K562 (cell line): ENCODE data around the gene CHST13. TPM values are rescaled to one million over a fixed set of nuclear protein-coding genes. Genes with fewer than 3 reads are reported as not detected.

Source experiments
- ATAC-seq: fragments of 200-7000 bp; cut with Tn5 transposase; 3 replicates; pipeline ENCODE4 v1.9.1; 2020; ENCODE audit warnings: moderate library complexity
- BruUV-seq: library from RNA; stranded (reverse); fragments of 400-500 nt; replicated peaks from 2 replicates; lab custom pipeline; 2021; lab: Mats Ljungman, UMichigan
- CTCF ChIA-PET: fragments of 300-600 bp; formaldehyde crosslinking; extraction: SDS; loops from one replicate; lab custom pipeline; 2021; ENCODE audit warnings: low intra/inter-chr PET ratio; lab: Yijun Ruan, JAX
- POLR2A ChIA-PET: fragments of 300-600, 350-650 bp; sonication (Branson Sonifier 250); formaldehyde crosslinking; extraction: SDS; loops from one replicate; lab custom pipeline; 2021; ENCODE audit warnings: antibody characterized with exemption, inconsistent platforms; lab: Yijun Ruan, JAX
- DNase-seq, 4 experiments: peaks; one replicate each; pipeline versions ENCODE4 v3.0.0 to v3.0.0-alpha.2; 2011 to 2018; ENCODE audit warnings: low spot score in 3 of 4, mixed read lengths in 3 of 4; ENCODE audit errors: extremely low read depth in 1 of 4
- FAIRE-seq: peaks from 2 replicates; lab custom pipeline; 2011; peaks lifted over from hg19 to GRCh38; lab: Jason Lieb, UNC
- H2AFZ ChIP-seq: 2 replicates; pipeline ENCODE4 v1.6.0; 2011; ENCODE audit warnings: low read depth, low read length, control low read depth, inconsistent platforms
- H3K27ac ChIP-seq: fragments of 200-600 bp; 3 replicates; pipeline ENCODE4 v1.8.0; 2011; ENCODE audit warnings: low read depth, mild to moderate bottlenecking, control low read depth, inconsistent platforms, low read length, moderate library complexity, mixed read lengths; ENCODE audit errors: extremely low read depth
- H3K27me3 ChIP-seq, 2 experiments: fragments of 300-600 bp in 1 of 2; 2 replicates in 1 of 2; 3 replicates in 1 of 2; pipeline versions ENCODE4 v1.6.0 to v1.8.0; 2011; ENCODE audit warnings: inconsistent platforms in 2 of 2, low read length in 2 of 2, mild to moderate bottlenecking in 1 of 2, mixed read lengths in 1 of 2, moderate library complexity in 1 of 2; ENCODE audit not compliant: control insufficient read depth in 2 of 2, insufficient read depth in 2 of 2
- H3K36me3 ChIP-seq: fragments of 300-600 bp; 3 replicates; pipeline ENCODE4 v1.8.0; 2011; ENCODE audit warnings: mild to moderate bottlenecking, low read length, inconsistent platforms; ENCODE audit not compliant: control insufficient read depth, insufficient read depth
- H3K4me1 ChIP-seq, 2 experiments: fragments of 200-600 bp in 1 of 2; replicated peaks in 1 of 2; 2 replicates in 1 of 2; 3 replicates in 1 of 2; pipeline versions ENCODE4 v1.5.1 to v1.8.0; 2011; ENCODE audit warnings: inconsistent platforms in 2 of 2, low read length in 2 of 2, mild to moderate bottlenecking in 1 of 2, mixed read lengths in 1 of 2, moderate library complexity in 1 of 2; ENCODE audit not compliant: control insufficient read depth in 2 of 2, insufficient read depth in 2 of 2
- H3K4me2 ChIP-seq: 2 replicates; pipeline ENCODE4 v1.6.1; 2011; ENCODE audit warnings: low read length, control low read depth, inconsistent platforms, mixed read lengths; ENCODE audit not compliant: insufficient read depth
- H3K4me3 ChIP-seq: fragments of 200-600 bp; sonication (generic), shearing (Covaris generic); 2 replicates; pipeline ENCODE4 v1.5.1; 2016; ENCODE audit warnings: control low read depth, inconsistent platforms
- H3K79me2 ChIP-seq: fragments of 200-600 bp; 3 replicates; pipeline ENCODE4 v1.8.0; 2011; ENCODE audit warnings: low read length, inconsistent platforms; ENCODE audit not compliant: control insufficient read depth, insufficient read depth
- H3K9ac ChIP-seq, 2 experiments: 2 replicates each; pipeline versions ENCODE4 v1.6.0 to v1.6.1; 2011; ENCODE audit warnings: low read depth in 2 of 2, low read length in 2 of 2, control low read depth in 1 of 2, inconsistent platforms in 1 of 2, mild to moderate bottlenecking in 1 of 2, mixed read lengths in 1 of 2; ENCODE audit not compliant: insufficient read depth in 1 of 2
- H3K9me1 ChIP-seq: one replicate; pipeline ENCODE4 v1.6.0; 2011; ENCODE audit warnings: inconsistent platforms, mild to moderate bottlenecking, low read length, moderate library complexity; ENCODE audit not compliant: control insufficient read depth, insufficient read depth
- H3K9me3 ChIP-seq: replicated peaks from 2 replicates; pipeline ENCODE4 v1.5.1; 2011; ENCODE audit warnings: low read depth, low read length, inconsistent platforms; ENCODE audit not compliant: control insufficient read depth, insufficient read depth
- H4K20me1 ChIP-seq: replicated peaks from 2 replicates; pipeline ENCODE4 v1.6.1; 2011; ENCODE audit warnings: low read length, inconsistent platforms, mixed read lengths; ENCODE audit not compliant: control insufficient read depth, insufficient read depth
- ELF4 ChIP-seq: fragments of 450-650 bp; formaldehyde crosslinking; IDR thresholded peaks from 2 replicates; pipeline ENCODE4 v1.4.0; 2022; ENCODE audit warnings: missing genetic modification characterization
- MBD2 ChIP-seq: sonication (generic); IDR thresholded peaks from 2 replicates; pipeline ENCODE4 v1.6.1; 2016; ENCODE audit warnings: low read depth, borderline replicate concordance
- MYNN ChIP-seq, 2 experiments: sonication (generic); formaldehyde crosslinking in 1 of 2; IDR thresholded peaks; 2 replicates each; pipeline versions ENCODE4 v1.5.0 to v1.6.1; 2016 to 2020; ENCODE audit warnings: antibody characterized with exemption in 1 of 2, missing genetic modification reagents in 1 of 2
- RAD51 ChIP-seq: fragments of 450-650 bp; IDR thresholded peaks from 2 replicates; pipeline ENCODE4 v1.7.1; 2016; ENCODE audit warnings: low read depth, mild to moderate bottlenecking, borderline replicate concordance
- SETDB1 ChIP-seq: IDR thresholded peaks from one replicate; pipeline ENCODE4 v1.6.1; 2012; ENCODE audit warnings: low read length, control low read depth, inconsistent platforms
- THRAP3 ChIP-seq: fragments of 450-650 bp; IDR thresholded peaks from 2 replicates; pipeline ENCODE4 v1.6.1; 2016; ENCODE audit warnings: mild to moderate bottlenecking, inconsistent platforms, borderline replicate concordance
- ZNF134 ChIP-seq: fragments of 250-450 bp; sonication (Bioruptor Pico); conservative IDR thresholded peaks from 2 replicates; pipeline ENCODE4 v1.4.0; 2020
- ZNF143 ChIP-seq: sonication (generic); formaldehyde crosslinking; IDR thresholded peaks from 2 replicates; pipeline ENCODE4 v1.9.0; 2022; ENCODE audit warnings: mild to moderate bottlenecking, missing genetic modification reagents
- WGBS: fragments of 100-300 bp; shearing (Covaris generic); methylation state at CpG from one replicate; pipeline ENCODE4 v1.1.6; 2016; ENCODE audit warnings: low coverage, mixed read lengths; ENCODE audit not compliant: insufficient coverage; ENCODE audit errors: missing lambda C conversion rate; 5-methylcytosine and 5-hydroxymethylcytosine counted together
- in situ Hi-C: fragments of 300-500 bp; cut with MboI; formaldehyde crosslinking; loops from 4 replicates; pipeline ENCODE4 v1.15.0; 2018; ENCODE audit warnings: inconsistent platforms, mixed read lengths
- intact Hi-C: fragments of 100-400 bp; cut with micrococcal nuclease; formaldehyde crosslinking; loops from 2 replicates; pipeline ENCODE4 v1.14.2; 2022
- polyA plus RNA-seq, 8 experiments: library from polyadenylated mRNA; depleted of rRNA in 4 of 8; stranded (reverse) in 5 of 8; unstranded in 3 of 8; fragments of >200 nt; fragmentation: Nextera tagmentation in 2 of 8; fragmentation: Illumina TruSeq in 1 of 8; extraction: Ambion mirVana in 2 of 8; extraction: Trizol in 1 of 8; gene quantifications; 2 replicates each; pipeline versions ENCODE4 v1.2.1 to v1.2.3, GENCODE V29; 2011 to 2014; ENCODE audit warnings: inconsistent platforms in 1 of 8, missing spikeins in 1 of 8
- total RNA-seq, 7 experiments: library from RNA; depleted of rRNA in 6 of 7; stranded (reverse); fragments of >200 nt in 6 of 7; fragmentation: Illumina TruSeq in 2 of 7; extraction: Trizol in 2 of 7; gene quantifications; 2 replicates each; pipeline versions ENCODE4 v1.2.1 to v1.2.3, GENCODE V29; 2011 to 2021; ENCODE audit warnings: low replicate concordance in 1 of 7

CHST13 gene
- total and polyA plus RNA-seq, 9 of the 15 experiments (the other 6 are each of a cell fraction or from before 2014, with no cell fraction given): not detected

DNA sequence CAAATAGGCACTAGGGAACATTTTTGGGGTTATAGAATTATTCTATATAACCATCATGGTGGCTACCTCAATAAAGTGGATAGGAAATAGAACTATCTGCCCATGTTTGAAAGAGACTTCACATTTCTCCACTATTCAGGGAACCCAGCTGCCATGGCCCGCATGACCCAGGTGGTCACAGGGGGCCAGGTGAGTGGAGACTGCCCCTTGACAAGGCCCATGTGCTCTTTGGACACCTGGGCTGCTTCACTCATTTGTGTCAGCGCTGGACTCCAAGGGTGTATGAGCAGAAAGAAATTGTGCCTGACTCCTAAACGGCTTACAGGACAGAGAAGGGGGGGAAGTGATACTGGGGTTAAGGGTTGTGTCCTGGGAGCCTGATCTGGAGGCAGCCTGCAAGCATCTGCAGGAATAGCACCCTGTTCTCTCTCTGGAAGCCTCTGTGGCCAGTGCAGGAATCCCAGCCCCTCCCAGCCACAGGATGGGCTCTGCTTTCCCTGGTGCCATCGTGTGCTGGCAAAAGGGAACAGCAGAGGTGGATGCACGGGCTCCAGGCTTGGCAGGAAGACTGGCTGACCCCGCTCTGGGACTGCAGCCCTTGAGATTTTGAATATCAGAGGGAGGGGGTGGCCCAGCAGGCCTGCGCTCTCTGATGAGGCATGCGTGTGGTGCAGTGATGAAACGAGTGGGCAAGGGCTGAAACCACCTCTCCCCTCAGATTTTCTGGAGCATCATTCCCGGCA, 43.9 kb downstream of the CHST13 start:
- Histone ChIP-seq H3K4me1 (no peaks in the 10 kb centered on the region), H4K20me1 (no peaks in the 10 kb centered on the region), H3K9me3 (no peaks in the 10 kb centered on the region), H3K9ac (no peak overlapping the region), H3K27me3 (peaks cover 0 to 16% of the 10 kb centered on the region in 2 experiments; a peak in 1 of 5 replicates), H3K79me2 (no peaks in the 10 kb centered on the region), H3K4me2 (no peak overlapping the region), H2AFZ (no peak overlapping the region), H3K9me1 (no peaks in the 10 kb centered on the region), H3K4me3 (no peak overlapping the region), H3K27ac (no peak overlapping the region), H3K36me3 (no peaks in the 10 kb centered on the region)
- ChIA-PET POLR2A (no interaction called here), CTCF (no interaction called here)
- ATAC-seq: no peak
- DNase-seq: no peak
- no TSS peak for BruUV-seq
- in situ Hi-C loops: no loop called here
- no peak for FAIRE-seq
- intact Hi-C loops: no loop called here
- WGBS: 8% methylated on average over 7 of the region's 10 CpGs
- no peak for TF ChIP-seq THRAP3

DNA sequence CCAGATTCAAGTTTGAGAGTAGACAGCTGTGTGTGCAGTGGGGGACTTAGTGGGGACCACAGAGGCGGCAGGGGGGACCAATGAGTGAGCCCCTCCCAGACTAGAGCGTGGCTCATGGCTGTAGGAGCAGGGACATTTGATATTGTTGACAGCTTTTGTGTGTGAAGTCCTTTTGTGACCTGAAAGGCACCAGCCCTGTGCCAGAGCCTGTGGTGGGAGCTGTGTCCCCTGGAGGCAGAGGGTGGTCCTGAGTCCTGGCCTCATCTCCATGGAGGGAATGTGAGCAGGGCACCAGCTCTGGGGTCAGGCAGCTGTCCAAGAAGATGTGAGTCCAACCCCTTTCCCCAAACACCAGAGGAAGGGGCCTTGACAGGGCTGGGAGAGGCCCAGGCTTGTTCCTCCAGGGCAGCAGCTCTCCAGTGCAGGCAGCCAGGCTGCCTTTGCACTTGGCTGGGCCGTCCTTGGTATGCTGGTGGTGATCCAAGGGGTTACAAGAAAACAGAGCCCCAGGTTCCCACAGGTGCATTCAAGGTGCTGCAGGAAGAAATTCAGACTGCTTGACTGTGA, 44.9 kb downstream of the CHST13 start:
- Histone ChIP-seq H3K4me1 (no peaks in the 10 kb centered on the region; a peak in 2 of 5 replicates), H3K4me3 (no peak overlapping the region), H3K4me2 (no peak overlapping the region), H3K27me3 (peaks cover 0 to 16% of the 10 kb centered on the region in 2 experiments; a peak in 1 of 5 replicates), H3K9me1 (no peaks in the 10 kb centered on the region), H3K36me3 (no peaks in the 10 kb centered on the region), H4K20me1 (no peaks in the 10 kb centered on the region), H3K9ac (no peak overlapping the region), H3K27ac (no peak overlapping the region), H3K9me3 (no peaks in the 10 kb centered on the region), H2AFZ (no peak overlapping the region), H3K79me2 (no peaks in the 10 kb centered on the region)
- POLR2A ChIA-PET: interaction anchor here (0.6 kb wide), 1 partner anchor 343 kb away, joined by 4 read pairs; no protein-coding TSS in a partner anchor
- FAIRE-seq (no peak), DNase-seq (no peak), ATAC-seq (no peak)
- CTCF ChIA-PET: no interaction called here
- in situ Hi-C loops (no loop called here), intact Hi-C loops (no loop called here)
- no TSS peak for BruUV-seq
- TF ChIP-seq ZNF143 (CRISPR knock-in tag): no peak
- TF ChIP-seq ELF4 (CRISPR knock-in tag): no peak
- no peak for TF ChIP-seq MBD2
- TF ChIP-seq RAD51: no peak
- TF ChIP-seq SETDB1: no peak
- TF ChIP-seq ZNF134 (CRISPR knock-in tag): no peak
- no peak for TF ChIP-seq MYNN (IDR thresholded peaks at IDR 0.05)
- no peak for TF ChIP-seq MYNN (CRISPR knock-in tag; IDR thresholded peaks at IDR 0.05)
- WGBS: 0% methylated on average over 2 of the region's 3 CpGs
